OCI-LY3 (cell line): ENCODE data around the gene GDF9.

Experiments used
- H2AFZ ChIP-seq: fragments of 200-600, 300-600 bp; shearing (Covaris generic); 2 replicates; pipeline ENCODE4 v1.6.0; 2014; ENCODE audit warnings: antibody characterized with exemption, low read depth, low read length
- H3K27ac ChIP-seq: fragments of 200-600, 300-600 bp; sonication (generic); 2 replicates; pipeline ENCODE4 v1.5.1; 2014; ENCODE audit warnings: mild to moderate bottlenecking, low read length, moderate library complexity, mixed read lengths
- H3K27me3 ChIP-seq: fragments of 200-600, 300-600 bp; sonication (generic); 2 replicates; pipeline ENCODE4 v1.6.1; 2014; ENCODE audit warnings: low read depth, low read length, mixed read lengths
- H3K36me3 ChIP-seq: fragments of 200-600, 300-600 bp; sonication (generic); replicated peaks from 2 replicates; pipeline ENCODE3; 2014; ENCODE audit warnings: low read depth, low read length, mixed read lengths
- H3K4me1 ChIP-seq: fragments of 300-600, 200-600 bp; sonication (generic); 2 replicates; pipeline ENCODE4 v1.6.1; 2014; ENCODE audit warnings: low read length, mixed read lengths
- H3K4me2 ChIP-seq: fragments of 200-600, 300-600 bp; sonication (generic); 2 replicates; pipeline ENCODE4 v1.6.1; 2014; ENCODE audit warnings: low read length, mixed read lengths
- H3K4me3 ChIP-seq: fragments of 300-600, 200-600 bp; sonication (generic); 2 replicates; pipeline ENCODE4 v1.5.1; 2014; ENCODE audit warnings: antibody characterized with exemption, mild to moderate bottlenecking, low read length, moderate library complexity
- H3K79me2 ChIP-seq: fragments of 300-600, 200-600 bp; shearing (Covaris generic); 2 replicates; pipeline ENCODE4 v1.6.1; 2014; ENCODE audit warnings: mild to moderate bottlenecking, low read length, mixed read lengths
- H3K9ac ChIP-seq: fragments of 300-600, 200-600 bp; shearing (Covaris generic); 2 replicates; pipeline ENCODE4 v1.6.0; 2014; ENCODE audit warnings: mild to moderate bottlenecking, low read length, moderate library complexity
- H3K9me3 ChIP-seq: fragments of 200-600, 300-600 bp; shearing (Covaris generic); 2 replicates; pipeline ENCODE4 v1.6.1; 2014; ENCODE audit warnings: low read length, mixed read lengths; ENCODE audit not compliant: insufficient read depth
- H4K20me1 ChIP-seq: fragments of 200-600, 300-600 bp; sonication (generic); 2 replicates; pipeline ENCODE4 v1.6.1; 2016; ENCODE audit warnings: low read length, mixed read lengths; ENCODE audit not compliant: insufficient read depth
- EZH2phosphoT487 ChIP-seq: fragments of 200-600 bp; shearing (Covaris generic); IDR thresholded peaks from 2 replicates; pipeline ENCODE4 v1.6.1; 2018; ENCODE audit warnings: antibody characterized with exemption, mixed run types, low read depth
- TF ChIP-seq, protein P1 (sequence below): fragments of 200-600, 300-600 bp; sonication (generic); IDR thresholded peaks from 2 replicates; pipeline ENCODE4 v1.5.1; 2014; ENCODE audit warnings: antibody characterized with exemption, low read length, low read depth

GDF9 gene

DNA sequence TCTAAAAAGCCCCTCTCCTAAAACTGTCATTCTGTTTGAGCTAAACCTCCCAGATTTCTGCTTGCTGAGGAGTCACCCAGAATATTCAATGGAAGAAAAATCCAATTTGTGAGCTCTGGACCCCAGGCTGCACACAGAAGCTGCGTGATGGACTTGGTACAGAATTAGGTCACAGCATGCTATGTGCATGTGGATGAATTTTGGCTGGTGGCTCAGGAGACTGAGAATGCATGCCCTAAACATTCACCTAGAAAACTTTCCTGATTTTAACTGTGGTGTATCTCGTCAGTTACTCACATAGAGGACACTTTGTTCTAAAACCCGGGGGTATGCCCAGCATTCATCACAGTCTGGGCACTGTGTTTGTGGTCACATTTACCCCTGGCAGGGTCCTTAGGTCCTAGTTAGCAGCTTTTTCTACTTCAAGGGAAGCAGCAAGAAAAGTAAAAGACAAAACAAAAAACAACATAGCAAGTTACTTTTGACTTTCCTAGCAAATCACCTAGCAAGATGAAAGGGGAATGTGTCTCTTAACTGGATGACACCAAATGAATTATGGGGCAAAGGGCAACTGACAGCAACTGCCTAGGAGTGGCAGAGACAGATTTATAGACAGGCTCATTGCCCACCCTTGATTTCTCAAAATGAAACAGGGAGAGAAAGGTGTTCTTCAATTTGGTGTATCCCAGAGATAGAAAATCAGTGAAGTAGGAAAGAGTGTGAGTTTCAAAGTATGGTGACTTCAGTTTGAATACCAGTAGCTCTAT, 27.6 kb downstream of the GDF9 start:
- Histone ChIP-seq H3K36me3 (no peaks in the 10 kb centered on the region), H3K9me3 (no peaks in the 10 kb centered on the region), H3K4me2 (no peak overlapping the region), H2AFZ (no peak overlapping the region), H3K9ac (no peak overlapping the region), H3K4me3 (no peak overlapping the region), H3K27me3 (no peaks in the 10 kb centered on the region), H4K20me1 (no peaks in the 10 kb centered on the region), H3K79me2 (no peaks in the 10 kb centered on the region), H3K4me1 (no peaks in the 10 kb centered on the region), H3K27ac (no peak overlapping the region)
- TF ChIP-seq, protein P1, sequence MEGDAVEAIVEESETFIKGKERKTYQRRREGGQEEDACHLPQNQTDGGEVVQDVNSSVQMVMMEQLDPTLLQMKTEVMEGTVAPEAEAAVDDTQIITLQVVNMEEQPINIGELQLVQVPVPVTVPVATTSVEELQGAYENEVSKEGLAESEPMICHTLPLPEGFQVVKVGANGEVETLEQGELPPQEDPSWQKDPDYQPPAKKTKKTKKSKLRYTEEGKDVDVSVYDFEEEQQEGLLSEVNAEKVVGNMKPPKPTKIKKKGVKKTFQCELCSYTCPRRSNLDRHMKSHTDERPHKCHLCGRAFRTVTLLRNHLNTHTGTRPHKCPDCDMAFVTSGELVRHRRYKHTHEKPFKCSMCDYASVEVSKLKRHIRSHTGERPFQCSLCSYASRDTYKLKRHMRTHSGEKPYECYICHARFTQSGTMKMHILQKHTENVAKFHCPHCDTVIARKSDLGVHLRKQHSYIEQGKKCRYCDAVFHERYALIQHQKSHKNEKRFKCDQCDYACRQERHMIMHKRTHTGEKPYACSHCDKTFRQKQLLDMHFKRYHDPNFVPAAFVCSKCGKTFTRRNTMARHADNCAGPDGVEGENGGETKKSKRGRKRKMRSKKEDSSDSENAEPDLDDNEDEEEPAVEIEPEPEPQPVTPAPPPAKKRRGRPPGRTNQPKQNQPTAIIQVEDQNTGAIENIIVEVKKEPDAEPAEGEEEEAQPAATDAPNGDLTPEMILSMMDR = no peak
- TF ChIP-seq EZH2phosphoT487 = no peak

DNA sequence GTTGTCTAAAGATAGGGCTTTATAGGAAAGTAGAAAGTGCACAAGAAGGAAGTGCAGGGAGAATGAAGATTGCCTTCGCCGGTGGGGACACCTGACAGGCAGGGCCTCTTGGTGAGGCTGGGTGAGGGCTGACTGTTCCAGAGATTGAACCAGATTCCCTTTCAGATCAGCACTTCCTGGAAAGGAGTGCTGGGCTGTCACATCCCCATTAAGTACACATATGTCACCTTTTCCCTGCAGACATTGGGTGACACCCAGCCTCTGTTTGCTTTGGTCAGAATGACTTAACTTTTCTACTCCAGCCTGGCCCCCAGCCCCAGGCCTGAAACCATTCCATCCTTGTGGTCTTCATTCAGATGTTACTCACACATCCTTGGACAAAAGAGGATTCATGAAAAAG, 28.4 kb downstream of the GDF9 start:
- Histone ChIP-seq H3K79me2 (no peaks in the 10 kb centered on the region), H3K9me3 (no peaks in the 10 kb centered on the region), H3K4me1 (no peaks in the 10 kb centered on the region), H3K27ac (no peak overlapping the region), H3K9ac (no peak overlapping the region), H3K36me3 (no peaks in the 10 kb centered on the region), H3K4me3 (no peak overlapping the region), H3K27me3 (no peaks in the 10 kb centered on the region), H2AFZ (no peak overlapping the region), H3K4me2 (no peak overlapping the region), H4K20me1 (no peaks in the 10 kb centered on the region)
- TF ChIP-seq, protein P1 = no peak

DNA sequence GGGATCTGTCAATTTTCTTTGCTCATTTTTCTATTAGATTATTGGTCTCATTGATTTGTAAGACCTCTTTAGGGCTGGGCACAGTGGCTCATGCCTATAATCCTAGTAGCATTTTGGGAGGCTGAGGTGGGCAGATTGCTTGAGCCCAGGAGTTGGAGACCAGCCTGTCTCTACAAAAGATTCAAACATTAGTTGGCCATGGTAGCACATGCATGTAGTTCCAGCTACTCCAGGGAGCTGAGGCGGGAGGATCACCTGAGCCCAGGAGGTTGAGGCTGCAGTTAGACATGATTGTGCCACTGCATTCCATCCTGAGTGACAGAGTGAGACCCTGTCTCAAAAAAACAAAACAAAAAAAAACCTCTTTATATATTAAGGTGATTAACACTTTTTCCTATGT, 29.4 kb downstream of the GDF9 start:
- Histone ChIP-seq H3K4me2 (no peak overlapping the region), H3K79me2 (no peaks in the 10 kb centered on the region), H3K36me3 (no peaks in the 10 kb centered on the region), H2AFZ (no peak overlapping the region), H3K4me3 (no peak overlapping the region), H3K4me1 (no peaks in the 10 kb centered on the region), H3K27ac (no peak overlapping the region), H4K20me1 (no peaks in the 10 kb centered on the region), H3K9me3 (no peaks in the 10 kb centered on the region), H3K9ac (no peak overlapping the region), H3K27me3 (no peaks in the 10 kb centered on the region)
- TF ChIP-seq, protein P1 = no peak
- no peak for TF ChIP-seq EZH2phosphoT487

DNA sequence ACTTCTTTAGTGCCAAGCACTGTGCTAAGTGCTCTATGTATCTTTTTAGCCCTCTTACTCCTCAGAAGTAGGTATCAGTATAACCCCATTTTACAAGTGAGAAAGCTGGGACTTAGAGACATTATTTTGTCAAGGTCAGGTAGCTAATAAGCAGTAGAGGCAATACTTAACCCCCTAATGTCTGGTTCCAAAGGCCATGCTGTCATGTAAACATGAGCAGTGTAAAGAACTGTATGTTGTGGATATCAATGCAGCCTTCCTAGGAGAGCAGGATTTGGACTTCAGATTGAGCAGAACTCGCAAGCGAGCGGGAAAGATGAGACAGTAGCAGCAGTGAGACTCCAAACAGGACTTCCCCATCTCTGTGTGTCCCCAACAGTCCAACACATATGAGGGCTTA, 32.2 kb downstream of the GDF9 start:
- H4K20me1 ChIP-seq = no peaks in the 10 kb centered on the region
- no peaks in the 10 kb centered on the region for H3K79me2 ChIP-seq
- no peaks in the 10 kb centered on the region for H3K9me3 ChIP-seq
- no peak overlapping the region for H3K9ac ChIP-seq
- H3K27me3 ChIP-seq = no peaks in the 10 kb centered on the region
- H3K27ac ChIP-seq = no peak overlapping the region
- no peaks in the 10 kb centered on the region for H3K36me3 ChIP-seq
- 0 out of 2 replicates have a peak, but pooled peaks cover 3% of the 10 kb centered on the region for H3K4me1 ChIP-seq
- H3K4me3 ChIP-seq = no peak overlapping the region
- H2AFZ ChIP-seq = no peak overlapping the region
- H3K4me2 ChIP-seq = no peak overlapping the region
- TF ChIP-seq, protein P1 = no peak
- no peak for TF ChIP-seq EZH2phosphoT487
